ENCODE measurements around the gene GPR137B.

GPR137B gene

GRCh38 chr1:236100799-236101198 is 41.5 kb upstream of the GPR137B start:
- no peak overlapping the region for H3K4me3 ChIP-seq (ENCODE audit: low read depth, low read length)
- no peak for TF ChIP-seq CTCF (IDR thresholded peaks at IDR 0.05; ENCODE audit: control insufficient read depth, extremely low read depth, insufficient read depth)
- DNase-seq (ENCODE audit: low read depth): no peak

GRCh38 chr1:236101233-236102200 is 40.8 kb upstream of the GPR137B start:
- no peak overlapping the region for H3K4me3 ChIP-seq (ENCODE audit: low read depth, low read length)
- TF ChIP-seq CTCF (IDR thresholded peaks at IDR 0.05; ENCODE audit: control insufficient read depth, extremely low read depth, insufficient read depth): no peak
- DNase-seq (ENCODE audit: low read depth): no peak

- TF ChIP-seq CTCF (IDR thresholded peaks at IDR 0.05; ENCODE audit: control insufficient read depth, extremely low read depth, insufficient read depth): no peak
- no peak overlapping the region for H3K4me3 ChIP-seq (ENCODE audit: low read depth, low read length)
- DNase-seq (ENCODE audit: low read depth): no peak
These were observed 39.7 kb upstream of the GPR137B start for GRCh38 chr1:236102611-236103010.

- DNase-seq (ENCODE audit: low read depth): no peak
- H3K4me3 ChIP-seq (ENCODE audit: low read depth, low read length): no peak overlapping the region
- TF ChIP-seq CTCF (IDR thresholded peaks at IDR 0.05; ENCODE audit: control insufficient read depth, extremely low read depth, insufficient read depth): no peak
These were observed 39.3 kb upstream of the GPR137B start for GRCh38 chr1:236103059-236103458.

- DNase-seq (ENCODE audit: low read depth): no peak
- H3K4me3 ChIP-seq (ENCODE audit: low read depth, low read length): no peak overlapping the region
- TF ChIP-seq CTCF (IDR thresholded peaks at IDR 0.05; ENCODE audit: control insufficient read depth, extremely low read depth, insufficient read depth): peak; percentile 73
These were observed 38.6 kb upstream of the GPR137B start for GRCh38 chr1:236103646-236104218.

- DNase-seq (ENCODE audit: low read depth): no peak
- TF ChIP-seq CTCF (IDR thresholded peaks at IDR 0.05; ENCODE audit: control insufficient read depth, extremely low read depth, insufficient read depth): no peak
- no peak overlapping the region for H3K4me3 ChIP-seq (ENCODE audit: low read depth, low read length)
These were observed 35.0 kb upstream of the GPR137B start for GRCh38 chr1:236107121-236107907.
